IMR-90 (cell line): ENCODE data around the gene SUPT16H. TPM values are rescaled to one million over a fixed set of nuclear protein-coding genes. Genes with fewer than 3 reads are reported as not detected.
A peak's percentile ranks its signal among the peaks of the same experiment; 100 is the strongest.

ENCODE experiments used
- ATAC-seq: fragments of 200-7000 bp; cut with Tn5 transposase; 2 replicates; pipeline ENCODE4 v1.9.1; 2020; ENCODE audit warnings: low read depth, mild to moderate bottlenecking, moderate library complexity
- BruUV-seq: library from RNA; stranded (reverse); fragments of 400-500 nt; replicated peaks from 2 replicates; lab custom pipeline; 2021; lab: Mats Ljungman, UMichigan
- CTCF ChIA-PET: fragments of 300-600 bp; formaldehyde crosslinking; extraction: SDS; loops from one replicate; lab custom pipeline; 2021; ENCODE audit warnings: antibody characterized with exemption; lab: Yijun Ruan, JAX
- POLR2A ChIA-PET: fragments of 300-600 bp; sonication (Branson Sonifier 250); formaldehyde crosslinking; loops from one replicate; lab custom pipeline; 2022; ENCODE audit warnings: antibody characterized with exemption; ENCODE audit not compliant: unreplicated experiment; lab: Charles Lee
- DNase-seq: peaks from one replicate; pipeline ENCODE4 v3.0.0; 2013
- H2AFZ ChIP-seq: replicated peaks from 2 replicates; pipeline ENCODE3; 2013; ENCODE audit warnings: low read length, mild to moderate bottlenecking; ENCODE audit not compliant: poor library complexity
- H2AK5ac ChIP-seq: 2 replicates; pipeline ENCODE4 v1.6.1; 2013; ENCODE audit warnings: low read depth, low read length, inconsistent platforms
- H2AK9ac ChIP-seq: replicated peaks from 2 replicates; pipeline ENCODE3; 2013; ENCODE audit warnings: mild to moderate bottlenecking, low read depth, low read length, moderate library complexity; ENCODE audit not compliant: poor library complexity
- H2BK120ac ChIP-seq: 2 replicates; pipeline ENCODE4 v1.6.1; 2013; ENCODE audit warnings: low read depth, low read length, inconsistent platforms
- H2BK15ac ChIP-seq: 3 replicates; pipeline ENCODE4 v1.6.1; 2013; ENCODE audit warnings: low read depth, low read length, inconsistent platforms
- H2BK20ac ChIP-seq: 2 replicates; pipeline ENCODE4 v1.6.1; 2013; ENCODE audit warnings: low read depth, mild to moderate bottlenecking, inconsistent platforms, low read length, moderate library complexity
- H2BK5ac ChIP-seq: 2 replicates; pipeline ENCODE4 v1.6.1; 2013; ENCODE audit warnings: mild to moderate bottlenecking, low read depth, low read length, inconsistent platforms; ENCODE audit not compliant: poor library complexity, severe bottlenecking
- H3K14ac ChIP-seq: replicated peaks from 2 replicates; pipeline ENCODE4 v1.6.1; 2013; ENCODE audit warnings: low read depth, low read length, inconsistent platforms
- H3K18ac ChIP-seq: 2 replicates; pipeline ENCODE4 v1.6.1; 2013; ENCODE audit warnings: low read depth, low read length, control low read depth
- H3K23ac ChIP-seq: 2 replicates; pipeline ENCODE4 v1.6.1; 2013; ENCODE audit warnings: low read depth, low read length, inconsistent platforms
- H3K27ac ChIP-seq: 2 replicates; pipeline ENCODE4 v1.5.1; 2013; ENCODE audit warnings: mild to moderate bottlenecking, control low read depth, low read length; ENCODE audit not compliant: insufficient read depth
- H3K27me3 ChIP-seq: 2 replicates; pipeline ENCODE4 v1.6.1; 2013; ENCODE audit warnings: low read length; ENCODE audit not compliant: control insufficient read depth, insufficient read depth
- H3K36me3 ChIP-seq: 2 replicates; pipeline ENCODE4 v1.6.1; 2013; ENCODE audit warnings: low read length, mixed read lengths; ENCODE audit not compliant: control insufficient read depth, insufficient read depth
- H3K4ac ChIP-seq: 2 replicates; pipeline ENCODE4 v1.6.1; 2013; ENCODE audit warnings: low read depth, low read length, inconsistent platforms
- H3K4me1 ChIP-seq: 2 replicates; pipeline ENCODE4 v1.6.1; 2013; ENCODE audit warnings: low read length, mixed read lengths; ENCODE audit not compliant: control insufficient read depth, insufficient read depth
- H3K4me2 ChIP-seq: 2 replicates; pipeline ENCODE4 v1.6.1; 2013; ENCODE audit warnings: low read depth, mild to moderate bottlenecking, control low read depth, low read length, moderate library complexity
- H3K4me3 ChIP-seq: 2 replicates; pipeline ENCODE4 v1.5.1; 2013; ENCODE audit warnings: low read depth, mild to moderate bottlenecking, control low read depth, low read length, moderate library complexity; ENCODE audit not compliant: insufficient read depth
- H3K56ac ChIP-seq: 2 replicates; pipeline ENCODE4 v1.6.1; 2013; ENCODE audit warnings: low read length, inconsistent platforms; ENCODE audit not compliant: insufficient read depth; ENCODE audit errors: extremely low read depth
- H3K79me1 ChIP-seq, 2 experiments: 2 replicates each; pipeline ENCODE4 v1.6.1; 2013; ENCODE audit warnings: low read length in 2 of 2, inconsistent platforms in 1 of 2, low read depth in 1 of 2
- H3K9ac ChIP-seq: 2 replicates; pipeline ENCODE4 v1.6.1; 2013; ENCODE audit warnings: low read depth, low read length, control low read depth
- H3K9me1 ChIP-seq: 2 replicates; pipeline ENCODE4 v1.6.1; 2013; ENCODE audit warnings: low read length, inconsistent platforms; ENCODE audit not compliant: insufficient read depth
- H3K9me3 ChIP-seq: 2 replicates; pipeline ENCODE4 v1.6.1; 2013; ENCODE audit warnings: low read length; ENCODE audit not compliant: control insufficient read depth, insufficient read depth
- H4K20me1 ChIP-seq: 2 replicates; pipeline ENCODE4 v1.6.1; 2013; ENCODE audit warnings: low read length, inconsistent platforms; ENCODE audit not compliant: insufficient read depth
- H4K5ac ChIP-seq: 2 replicates; pipeline ENCODE4 v1.6.1; 2013; ENCODE audit warnings: mild to moderate bottlenecking, low read depth, low read length, control low read depth
- H4K8ac ChIP-seq, 2 experiments: 2 replicates each; pipeline ENCODE4 v1.6.1; 2013; ENCODE audit warnings: low read depth in 2 of 2, low read length in 2 of 2, control low read depth in 1 of 2, inconsistent platforms in 1 of 2
- H4K91ac ChIP-seq: 2 replicates; pipeline ENCODE4 v1.6.1; 2013; ENCODE audit warnings: low read depth, low read length, inconsistent platforms; ENCODE audit not compliant: insufficient read depth
- CEBPB ChIP-seq: IDR thresholded peaks from 2 replicates; pipeline ENCODE4 v1.6.1; 2012; ENCODE audit warnings: low read depth, low read length, improper control_type of control experiment
- RFX5 ChIP-seq: IDR thresholded peaks from 2 replicates; pipeline ENCODE4 v1.8.0; 2012; ENCODE audit warnings: low read depth, mild to moderate bottlenecking, low read length, moderate library complexity
- WGBS, 2 experiments: methylation state at CpG; one replicate each; pipeline versions ENCODE4 v1.1.5 to v1.1.7; 2013; ENCODE audit warnings: missing lambda C conversion rate in 2 of 2; ENCODE audit not compliant: insufficient read length in 1 of 2; ENCODE audit errors: extremely low coverage in 2 of 2; 5-methylcytosine and 5-hydroxymethylcytosine counted together
- dilution Hi-C: fragments of 300-500 bp; cut with HindIII; formaldehyde crosslinking; loops from one replicate; pipeline ENCODE4 v1.14.3; 2018; ENCODE audit warnings: low sequenced_read_pairs; ENCODE audit not compliant: unreplicated experiment
- in situ Hi-C: fragments of 300-500 bp; cut with MboI; formaldehyde crosslinking; loops from 3 replicates; pipeline ENCODE4 v1.14.3; 2019; ENCODE audit warnings: low sequenced_read_pairs, inconsistent platforms, mixed read lengths
- intact Hi-C: fragments of 100-400 bp; cut with micrococcal nuclease; formaldehyde crosslinking; loops from 2 replicates; pipeline ENCODE4 v1.10.0; 2022
- polyA plus RNA-seq, 3 experiments: library from polyadenylated mRNA; depleted of rRNA; stranded (reverse); fragments of >200 nt; gene quantifications; 2 replicates each; pipeline ENCODE4 v1.2.3, GENCODE V29; 2012; ENCODE audit warnings: low replicate concordance in 1 of 3
- total RNA-seq: library from RNA; depleted of rRNA; stranded (reverse); fragments of >200 nt; gene quantifications from 2 replicates; pipeline ENCODE4 v1.2.3, GENCODE V29; 2012

The SUPT16H gene
- total and polyA plus RNA-seq, 2 of the 4 experiments (the other 2 are of a cell fraction), result 50.6 to 103 TPM

DNA sequence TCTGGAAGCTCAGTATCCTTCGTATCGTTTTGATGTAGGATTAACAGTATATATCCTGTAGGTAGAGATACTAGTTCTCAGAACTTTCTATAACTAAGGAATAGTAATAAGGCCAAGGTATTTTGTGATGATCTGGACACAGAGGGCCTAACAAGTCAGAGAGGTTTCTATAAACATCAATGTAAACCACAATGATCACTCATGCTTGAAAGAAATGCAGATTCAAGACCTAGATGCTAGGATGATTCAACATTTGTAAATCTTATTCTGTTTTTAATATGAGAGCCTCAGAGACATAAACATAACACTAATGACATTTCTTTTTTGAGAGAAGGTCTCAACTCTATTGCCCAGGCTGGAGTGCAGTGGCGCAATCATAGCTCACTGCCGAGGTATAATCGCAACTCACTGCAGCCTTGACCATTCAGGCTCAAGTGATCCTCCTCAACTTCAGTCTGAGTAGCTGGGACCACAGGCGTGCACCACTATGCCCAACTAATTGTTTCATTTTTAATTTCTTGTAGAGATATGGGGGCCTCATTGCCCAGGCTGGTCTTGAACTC lies 16.2 kb downstream of the SUPT16H start:
- Histone ChIP-seq H3K9me3 (no peaks in the 10 kb centered on the region), H3K4me3 (no peak overlapping the region), H2AFZ (no peak overlapping the region), H3K9me1 (no peaks in the 10 kb centered on the region), H3K4me2 (no peak overlapping the region), H4K91ac (no peak overlapping the region), H4K5ac (no peak overlapping the region), H3K18ac (no peak overlapping the region), H2BK5ac (no peak overlapping the region), H3K14ac (no peak overlapping the region), H3K27ac (no peak overlapping the region), H3K56ac (no peak overlapping the region), H2BK20ac (no peak overlapping the region), H4K20me1 (peaks cover 4% of the 10 kb centered on the region; the same call in 1 of the 2 replicates), H3K79me1 (peaks cover 3 to 6% of the 10 kb centered on the region in 2 experiments; a peak in 2 of 4 replicates), H2BK120ac (no peak overlapping the region), H4K8ac (no peak overlapping the region), H3K4ac (no peak overlapping the region), H2BK15ac (no peak overlapping the region), H3K27me3 (no peaks in the 10 kb centered on the region), H2AK9ac (no peak overlapping the region), H2AK5ac (no peak overlapping the region), H3K4me1 (no peaks in the 10 kb centered on the region), H3K36me3 (peaks cover 44% of the 10 kb centered on the region), H3K9ac (no peak overlapping the region), H3K23ac (no peak overlapping the region)
- WGBS, 2 experiments, result 100% methylated on average over 1 of the region's 6 CpGs; no CpG with 5 or more reads in 1 of the 2 experiments
- peak; percentile 70 for DNase-seq
- BruUV-seq, result no TSS peak
- dilution Hi-C loops, result no loop called here
- intact Hi-C loops, result no loop called here
- POLR2A ChIA-PET, result no interaction called here
- peak; percentile 76 for ATAC-seq
- in situ Hi-C loops, result no loop called here
- TF ChIP-seq RFX5, result no peak
- TF ChIP-seq CEBPB, result peak; percentile 85
- CTCF ChIA-PET, result interaction anchor here (0.5 to 0.7 kb wide), 2 partner anchors 178 to 737 kb away, joined by 3 to 4 read pairs; no protein-coding TSS in a partner anchor
